HG02610 (cell line): ENCODE results near the gene PITX3.

Source experiments
- ATAC-seq: cut with Tn5 transposase; IDR thresholded peaks from one replicate; pipeline ENCODE4 v1.9.1; 2021; ENCODE audit warnings: mild to moderate bottlenecking, moderate library complexity; ENCODE audit not compliant: unreplicated experiment

PITX3 gene

DNA sequence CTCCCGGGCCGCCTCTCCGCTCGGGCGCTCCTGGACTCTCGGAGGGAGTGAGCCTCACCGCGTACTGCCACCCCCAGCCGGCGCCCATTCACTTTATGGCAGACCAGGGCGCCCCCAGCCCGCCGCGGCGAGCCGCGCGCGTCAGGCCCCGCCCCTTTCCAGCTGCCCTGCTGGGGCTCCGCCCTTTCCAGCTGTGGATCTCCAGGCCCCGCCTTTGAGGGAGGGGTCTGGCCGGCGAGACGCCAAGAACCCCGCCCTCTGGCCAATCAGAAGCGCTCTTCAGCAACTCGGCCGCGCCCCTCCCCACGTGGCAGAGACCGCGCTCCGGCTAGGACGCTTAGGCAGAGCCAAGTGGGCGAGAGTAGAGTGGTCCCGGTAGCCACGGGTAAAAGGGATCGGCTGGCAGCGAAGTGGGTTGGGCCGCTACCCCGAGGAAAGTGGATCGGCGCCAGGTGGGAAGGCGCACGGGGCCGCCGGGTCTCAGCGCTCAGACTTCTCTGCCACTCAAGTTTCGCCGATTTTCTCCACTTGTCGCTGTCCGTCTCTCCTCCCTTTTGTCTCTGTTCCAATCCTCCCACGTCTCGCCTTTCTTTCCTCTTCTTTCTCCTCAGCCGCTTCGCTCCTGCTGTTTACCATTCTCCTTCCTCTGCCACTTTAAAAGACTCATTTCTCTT is at the start of gene PITX3:
PITX3 (minus strand) TSS at position 69 of the 674 bp plus-strand sequence. CDS start 9,432 bp downstream, outside the sequence.
- peak; percentile 44 for ATAC-seq

DNA sequence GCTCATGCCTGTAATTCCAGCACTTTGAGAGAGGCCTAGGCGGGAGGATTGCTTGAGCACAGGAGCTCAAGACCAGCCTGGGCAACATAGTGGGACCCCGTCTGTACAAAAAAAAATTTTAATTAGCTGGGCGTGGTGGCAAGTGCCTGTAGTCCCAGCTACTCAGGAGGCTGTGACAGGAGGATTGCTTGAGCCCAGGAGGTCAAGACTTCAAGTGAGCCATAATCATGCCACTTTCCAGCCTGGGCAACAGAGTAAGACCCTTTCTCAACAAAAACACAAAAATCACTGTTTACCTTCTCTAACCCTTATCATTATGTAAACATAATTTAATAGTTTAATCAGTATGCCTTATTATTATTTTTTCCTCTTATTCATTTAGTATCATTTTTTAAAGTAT is 48.5 kb upstream of the PITX3 start:
- no peak for ATAC-seq

DNA sequence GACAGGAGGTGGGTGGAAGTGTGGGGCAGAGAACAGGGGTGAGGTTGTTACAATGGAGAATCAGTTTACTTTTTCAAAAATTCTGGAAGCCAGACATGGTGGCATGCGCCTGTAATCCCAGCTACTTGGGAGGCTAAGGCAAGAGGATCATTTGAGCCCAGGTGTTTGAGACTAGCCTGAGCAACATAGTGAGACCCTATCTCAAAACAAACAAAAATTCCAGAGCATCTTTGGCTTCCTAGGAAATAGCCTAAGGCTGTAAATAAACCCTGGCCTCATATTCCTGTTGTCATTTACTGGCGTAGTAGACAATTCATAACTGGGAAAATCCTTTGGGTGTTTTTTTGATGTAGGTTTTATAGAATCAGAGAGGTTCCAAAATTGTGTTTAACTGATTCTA is 48.0 kb upstream of the PITX3 start:
- ATAC-seq = no peak

DNA sequence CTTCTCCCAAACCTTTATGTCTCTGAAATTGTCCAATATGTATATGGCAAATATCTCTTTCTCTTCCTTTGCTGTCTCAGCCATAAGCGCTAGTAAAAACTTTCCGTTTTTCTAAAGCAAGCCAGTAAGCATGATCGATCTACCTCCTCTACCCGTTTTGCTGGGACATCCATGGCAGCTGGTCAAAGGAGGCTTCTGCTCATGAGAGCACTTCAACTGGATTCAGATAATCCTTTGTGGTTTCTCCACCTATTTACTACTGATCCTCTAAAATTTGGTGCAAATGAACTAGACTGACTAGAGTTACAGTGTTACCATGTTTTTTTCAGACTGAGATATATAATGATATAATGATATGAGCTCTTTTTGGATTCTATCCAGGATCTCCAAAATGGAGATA is 46.7 kb upstream of the PITX3 start:
- ATAC-seq = no peak

DNA sequence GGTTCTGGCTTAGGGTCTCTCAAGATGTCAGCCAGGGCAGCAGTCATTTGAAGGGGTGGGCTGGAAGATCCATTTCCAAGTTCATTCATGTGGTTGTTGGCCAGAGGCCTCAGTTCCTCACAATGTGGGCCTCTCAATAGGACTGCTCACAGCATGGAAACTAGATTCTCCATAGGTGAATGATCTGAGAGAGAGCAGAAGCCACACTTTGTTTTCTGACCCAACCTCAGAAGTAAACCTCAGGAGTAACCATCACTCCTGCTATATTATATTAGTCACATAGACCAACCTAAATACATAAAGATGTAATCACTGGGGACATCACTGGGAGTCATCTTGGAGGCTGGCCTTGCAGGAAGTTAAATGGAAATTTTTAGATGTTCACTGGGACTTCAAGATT is 46.2 kb upstream of the PITX3 start:
- ATAC-seq = no peak

DNA sequence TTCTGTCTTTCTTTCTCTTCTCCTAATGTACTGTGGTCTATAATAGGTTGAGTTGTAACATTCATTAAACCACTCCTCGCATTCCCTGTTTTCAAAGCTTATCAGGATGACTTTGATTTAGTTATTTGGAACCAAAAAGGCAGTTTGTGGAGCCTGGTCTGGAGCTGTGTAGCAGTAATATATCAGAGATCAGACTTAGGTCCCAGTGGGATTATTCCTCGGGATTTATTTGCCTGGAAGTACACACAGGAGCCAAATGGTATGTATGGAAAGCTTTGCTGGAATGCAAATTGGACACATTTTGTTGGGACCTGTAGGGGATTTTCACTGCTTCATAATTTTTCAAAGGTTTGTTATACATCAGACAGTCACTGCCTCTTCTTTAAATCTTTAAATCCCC is 44.9 kb upstream of the PITX3 start:
- ATAC-seq = no peak

DNA sequence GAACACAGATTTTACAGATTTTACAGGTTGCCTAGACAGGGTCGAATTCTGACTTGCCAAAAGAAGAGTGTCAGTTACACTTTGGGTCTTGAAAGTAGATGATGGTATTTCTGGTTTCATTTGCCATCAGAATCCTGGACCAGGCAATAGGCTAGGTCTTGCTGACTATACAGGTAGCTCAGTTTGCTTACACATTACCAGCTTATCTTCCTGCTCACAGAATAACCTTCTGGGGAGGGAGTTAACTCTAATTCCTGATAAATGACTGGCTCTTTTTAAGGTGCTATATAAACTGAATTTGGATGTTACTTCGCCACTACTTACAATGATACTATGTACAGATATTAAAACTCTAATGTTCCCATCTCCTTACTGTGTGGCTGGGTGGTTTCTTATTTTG is 43.8 kb upstream of the PITX3 start:
- ATAC-seq = no peak

DNA sequence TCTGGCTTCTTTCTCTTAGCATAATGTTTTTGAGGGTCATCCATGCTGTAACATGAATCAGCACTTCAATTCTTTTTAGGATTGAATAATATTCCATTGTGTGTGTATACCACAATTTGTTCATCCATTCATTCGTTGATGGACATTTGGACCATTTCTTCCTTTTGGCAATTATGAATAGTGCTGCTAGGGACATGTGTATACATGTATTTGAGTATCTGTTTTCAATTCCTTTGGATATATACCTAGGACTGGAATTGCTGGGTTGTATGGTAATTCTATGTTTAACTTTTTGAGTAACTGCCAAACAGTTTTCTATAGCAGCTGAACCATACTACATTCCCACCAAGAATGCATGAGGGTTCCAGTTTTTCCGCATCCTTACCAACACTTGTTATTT is 43.2 kb upstream of the PITX3 start:
- ATAC-seq = no peak

DNA sequence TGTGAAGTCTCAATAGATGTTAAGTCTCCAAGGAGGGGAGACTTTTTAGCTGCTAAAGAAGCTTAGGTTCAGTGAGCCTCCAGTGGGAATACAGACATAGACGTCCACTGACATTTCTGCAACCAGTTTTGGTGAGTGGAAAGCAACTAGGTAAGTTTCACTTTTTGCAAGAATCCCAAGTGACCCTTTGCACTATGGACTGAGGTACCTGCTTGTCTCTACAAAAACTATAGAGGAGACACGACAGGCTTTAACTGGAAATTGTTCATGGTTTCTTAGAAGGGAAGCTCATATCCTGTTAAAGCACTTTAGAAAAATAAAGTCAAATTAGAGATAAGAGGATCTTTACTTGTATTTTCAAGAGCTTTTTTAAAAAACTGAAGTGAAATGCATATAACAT is 42.6 kb upstream of the PITX3 start:
- no peak for ATAC-seq

DNA sequence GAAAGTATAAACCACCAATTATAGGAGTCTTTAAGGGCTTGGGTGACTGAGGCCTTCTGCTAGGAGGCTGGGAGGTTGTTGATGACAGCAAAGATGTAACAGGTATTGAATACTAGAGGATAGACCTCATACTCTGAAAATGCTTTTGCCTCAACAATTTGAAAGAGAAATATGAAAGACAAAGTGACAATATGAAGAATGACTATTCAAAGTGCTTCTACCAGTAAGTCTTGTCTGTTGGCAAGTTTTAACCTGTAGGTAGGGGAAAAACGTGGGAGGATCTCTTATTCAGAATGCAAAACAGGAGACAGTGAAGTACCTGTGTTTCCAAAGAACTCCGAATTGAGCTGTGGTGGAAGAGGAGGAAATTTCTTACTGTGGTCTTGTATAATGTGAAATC is 42.2 kb upstream of the PITX3 start:
- ATAC-seq = no peak

DNA sequence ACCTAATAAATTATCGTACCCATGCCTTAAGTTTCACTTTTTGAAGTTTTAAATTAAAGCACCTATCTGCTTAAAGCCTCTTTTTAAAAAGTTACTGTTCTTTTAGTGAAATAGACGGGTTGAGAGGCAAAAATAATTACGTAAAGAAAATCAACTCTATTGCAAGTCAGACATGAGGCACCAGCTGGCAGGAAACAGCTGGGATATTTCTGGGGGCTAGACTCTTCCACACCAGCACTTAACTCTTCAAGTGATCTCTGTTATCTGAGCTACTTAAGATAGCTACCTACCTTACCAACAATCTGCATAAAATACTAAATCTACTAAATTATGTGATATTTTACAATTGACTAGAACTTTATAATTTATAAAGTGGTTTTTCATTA is 39.8 kb upstream of the PITX3 start:
- no peak for ATAC-seq

DNA sequence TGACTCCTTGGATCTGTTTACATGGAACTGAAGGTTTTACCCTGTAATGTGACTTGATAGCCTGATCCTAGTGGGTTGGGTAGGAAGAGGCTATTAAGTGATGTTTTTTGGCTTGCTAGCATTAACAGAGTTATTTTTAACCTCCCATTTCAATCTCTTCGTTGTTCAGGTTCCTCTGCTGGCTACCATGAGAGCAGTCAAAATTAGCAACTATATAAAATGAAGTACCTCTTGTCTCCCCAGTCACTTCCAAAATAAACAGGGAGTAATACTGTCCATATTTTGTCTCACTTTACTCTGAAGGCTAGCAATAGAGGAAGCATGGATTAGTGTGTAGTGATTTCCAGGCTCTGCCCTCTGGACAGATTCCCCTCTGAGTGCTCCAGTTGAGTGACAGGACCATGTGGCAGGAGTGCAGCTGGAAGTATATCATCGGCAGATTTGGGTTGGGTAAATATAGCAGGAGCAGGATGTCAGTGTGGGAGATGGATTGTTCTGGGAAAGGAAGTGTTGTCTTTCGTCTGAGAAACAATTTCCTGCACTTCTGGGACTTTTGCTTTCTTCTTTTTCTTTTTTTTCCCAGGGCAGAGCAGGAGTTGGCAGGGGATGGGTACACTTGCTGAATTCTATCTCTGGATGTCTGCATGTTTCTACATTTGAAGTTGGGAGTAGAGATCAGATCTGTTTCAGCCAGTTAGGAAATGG is 39.2 kb upstream of the PITX3 start:
- ATAC-seq = no peak

DNA sequence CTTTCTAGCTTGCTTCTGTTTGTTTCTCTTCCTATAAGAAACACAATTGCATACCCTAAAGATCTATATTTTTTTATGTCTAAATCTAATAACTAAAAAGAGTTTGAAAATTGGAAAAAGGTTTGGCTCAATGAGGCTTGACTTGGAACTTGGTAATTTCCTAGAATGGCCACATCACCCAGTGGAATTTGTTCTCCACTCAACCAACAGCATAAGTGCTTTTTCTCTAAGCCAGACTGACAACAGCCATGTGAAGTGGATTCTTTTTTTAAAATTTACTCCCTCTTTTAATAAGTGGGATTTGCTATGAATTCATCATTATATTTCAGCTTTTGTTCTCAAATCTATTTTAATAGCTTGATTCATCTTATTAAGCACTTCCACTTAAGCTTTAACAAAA is 37.8 kb upstream of the PITX3 start:
- no peak for ATAC-seq

DNA sequence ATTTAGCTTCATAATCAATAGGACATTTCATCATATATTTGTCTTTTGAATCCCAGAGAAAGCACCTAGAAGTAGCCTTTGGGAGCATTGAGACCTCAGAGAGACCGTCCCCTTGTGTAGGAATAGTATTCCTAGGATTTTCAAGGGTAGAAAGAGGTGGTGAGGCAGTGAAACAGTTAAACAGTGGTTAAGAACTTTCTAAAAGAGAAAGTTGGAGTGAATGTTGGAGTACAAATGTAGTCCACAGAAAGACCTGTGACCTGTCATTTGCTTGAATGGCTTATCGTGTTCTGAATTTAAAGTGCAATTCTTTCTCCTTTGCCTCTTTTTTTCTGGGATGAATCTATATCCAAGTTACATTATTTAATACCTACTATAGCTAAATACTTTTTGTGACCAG is 34.0 kb upstream of the PITX3 start:
- no peak for ATAC-seq

DNA sequence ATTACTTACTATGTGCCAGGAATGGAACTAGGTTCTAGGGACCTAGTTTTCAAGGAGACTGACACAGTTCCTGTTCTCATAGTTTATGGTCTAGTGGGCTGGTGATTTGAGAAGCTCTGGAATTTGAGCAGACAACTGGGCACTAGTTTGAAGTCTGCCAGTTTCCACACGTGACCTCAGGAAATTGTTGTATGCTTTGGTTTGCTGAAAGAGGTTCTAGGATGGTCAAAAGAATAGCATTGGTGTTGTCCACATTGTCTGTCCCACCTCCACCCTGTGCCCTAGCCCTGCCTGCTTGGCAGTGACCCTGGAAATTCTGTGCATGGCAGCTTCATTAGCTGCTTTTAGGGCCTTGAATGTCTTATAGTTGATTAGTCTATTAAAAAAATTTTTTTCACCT is 32.8 kb upstream of the PITX3 start:
- ATAC-seq = no peak

DNA sequence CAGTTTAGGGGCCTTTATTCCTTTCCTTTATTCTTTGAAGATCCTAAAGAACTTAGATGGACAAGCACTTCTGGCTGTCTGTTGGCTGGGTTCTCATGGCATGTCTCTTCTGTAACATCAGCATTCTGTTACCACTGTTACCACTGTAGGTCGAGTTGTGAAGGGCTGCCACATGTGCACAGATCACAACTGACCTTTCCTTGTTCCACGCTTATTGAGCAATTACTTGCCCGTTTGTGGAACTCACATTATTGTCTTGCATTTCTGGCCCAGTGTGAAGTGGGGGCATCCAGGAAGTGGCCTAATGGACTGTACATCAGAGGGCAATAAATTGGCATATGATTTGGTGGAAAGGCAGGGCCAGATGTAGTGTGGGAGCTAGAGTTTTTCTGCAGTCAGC is 27.7 kb upstream of the PITX3 start:
- no peak for ATAC-seq

DNA sequence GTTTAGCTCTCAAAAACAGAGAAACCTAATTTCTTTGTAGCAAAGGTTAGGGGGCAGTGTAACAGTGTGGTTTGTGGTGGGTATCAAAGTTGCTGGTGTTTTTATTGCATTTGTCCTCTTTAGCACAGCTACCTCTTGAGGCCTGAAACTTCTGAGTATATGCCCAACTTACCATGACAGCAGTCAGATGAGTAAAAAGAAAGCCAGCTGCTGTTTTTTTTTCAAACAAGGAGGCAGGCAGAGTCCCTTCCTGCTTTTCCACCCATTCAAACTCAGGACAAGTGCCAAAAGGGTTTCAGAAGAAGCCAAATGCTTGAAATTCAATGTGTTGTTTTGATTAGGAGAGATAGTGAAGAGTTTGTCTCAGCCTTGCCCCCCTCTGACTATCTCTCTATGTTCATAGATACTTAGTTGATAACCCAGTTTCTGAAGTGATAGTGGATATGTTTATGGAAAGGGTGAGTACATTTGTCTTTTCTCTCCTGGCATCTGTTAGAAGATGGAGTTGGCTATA is 27.1 kb upstream of the PITX3 start:
- no peak for ATAC-seq

DNA sequence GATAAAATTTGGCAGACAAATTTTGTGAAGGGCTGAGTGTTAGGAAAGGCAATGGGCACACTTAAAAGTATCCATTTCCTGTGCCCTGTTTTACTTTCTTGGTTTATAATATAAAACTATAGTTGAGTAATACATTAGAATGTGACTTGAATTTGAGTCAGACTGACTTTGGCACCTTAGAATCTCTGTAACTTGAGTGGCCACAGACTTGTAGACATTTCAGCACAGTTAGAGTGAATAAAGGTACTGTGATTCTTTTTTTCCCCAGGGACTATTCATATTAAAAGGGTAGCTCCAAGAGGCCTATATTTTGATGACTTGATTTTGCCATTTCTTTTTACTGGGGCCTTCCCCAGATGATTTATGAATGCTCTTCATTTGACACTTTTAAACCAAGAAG is 26.4 kb upstream of the PITX3 start:
- no peak for ATAC-seq

DNA sequence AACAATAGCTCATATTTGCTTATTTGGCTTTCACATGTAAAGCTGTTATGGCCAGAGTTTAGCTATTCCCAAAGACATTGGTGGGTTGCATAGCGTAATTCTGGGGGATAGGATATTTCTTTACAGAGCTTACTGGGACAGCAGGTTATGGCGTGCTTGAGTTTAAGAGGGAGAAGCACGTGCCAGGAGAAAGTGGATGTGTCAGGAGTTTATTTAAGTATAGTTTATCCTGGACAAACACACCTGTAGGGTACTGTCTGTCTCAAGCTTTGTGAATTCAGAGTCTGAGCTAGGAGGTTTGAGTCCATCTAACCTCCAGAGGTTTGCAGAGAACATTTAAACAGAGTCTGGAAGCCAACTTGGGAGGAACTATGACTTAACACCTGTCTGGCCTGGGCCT is 25.4 kb upstream of the PITX3 start:
- ATAC-seq = no peak

DNA sequence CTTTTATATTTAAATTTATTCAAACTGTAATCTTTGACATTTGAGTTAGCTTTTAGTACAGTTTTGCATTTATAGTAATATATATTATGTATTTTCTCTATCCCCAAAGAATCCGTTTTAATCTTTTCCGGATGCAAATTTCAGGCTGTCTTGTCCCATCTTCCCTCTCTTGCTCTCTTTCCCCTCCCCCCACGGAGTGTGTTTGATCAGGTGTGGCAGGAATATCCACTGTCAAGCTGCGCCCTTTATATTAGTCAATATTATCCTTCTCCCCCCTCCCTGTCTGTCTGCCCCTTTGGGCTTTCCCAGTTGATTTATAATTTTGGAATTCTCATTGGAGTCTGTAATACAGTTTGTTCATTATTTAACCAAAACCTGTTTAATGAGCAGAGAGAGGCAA is 23.1 kb upstream of the PITX3 start:
- ATAC-seq = no peak

DNA sequence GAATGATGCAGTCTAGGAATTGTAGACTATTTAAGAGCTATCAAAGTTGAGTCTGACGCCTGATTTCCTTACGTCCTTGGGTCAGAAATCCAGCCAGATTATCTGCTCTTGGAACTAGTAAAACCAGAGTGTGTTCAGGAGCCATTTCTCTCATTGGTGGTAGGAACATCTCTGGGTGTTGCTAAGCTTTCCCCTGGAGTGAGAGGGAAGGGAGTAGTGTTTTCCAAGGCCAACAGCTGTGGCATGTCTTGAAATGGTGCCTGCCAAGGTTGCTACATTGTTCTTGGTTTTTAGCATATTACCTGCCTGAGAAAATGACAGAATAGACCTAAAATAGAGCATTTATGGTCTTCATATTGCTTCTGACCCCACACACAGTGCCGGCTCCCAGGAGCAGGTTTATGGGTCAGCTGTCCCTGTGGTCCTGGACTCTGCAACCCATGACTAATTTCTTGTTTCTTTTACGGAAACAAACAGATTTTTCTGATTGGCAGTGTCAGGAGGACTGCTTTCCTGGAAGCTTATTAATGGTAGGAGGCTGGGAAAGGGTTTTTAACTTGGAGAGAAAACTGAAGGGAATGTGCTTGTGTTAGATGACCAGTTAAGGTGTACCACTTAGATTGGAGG is 21.5 kb upstream of the PITX3 start:
- ATAC-seq = no peak

DNA sequence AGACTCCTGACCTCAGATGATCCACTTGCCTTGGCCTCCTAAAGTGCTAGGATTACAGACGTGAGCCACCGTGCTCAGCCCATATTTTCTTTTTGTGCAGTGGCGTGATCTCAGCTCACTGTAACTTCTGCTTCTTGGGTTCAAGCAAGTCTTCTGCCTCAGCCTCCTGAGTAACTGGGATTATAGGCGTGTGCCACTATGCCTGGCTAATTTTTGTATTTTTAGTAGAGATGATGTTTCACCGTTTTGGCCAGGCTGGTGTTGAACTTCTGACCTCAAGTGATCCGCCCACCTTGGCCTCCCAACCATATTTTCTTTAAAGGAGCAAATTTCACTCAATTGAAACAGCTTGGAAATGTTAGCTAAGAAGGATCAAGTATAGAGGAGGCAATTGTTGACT is 20.5 kb upstream of the PITX3 start:
- no peak for ATAC-seq
